Endothelial cell of umbilical vein (primary cell): Measurements from ENCODE around the gene FER. TPM values are rescaled to one million over a fixed set of nuclear protein-coding genes. Genes with fewer than 3 reads are reported as not detected.

ENCODE experiments used
- BruUV-seq: library from RNA; stranded (reverse); fragments of 400-500 nt; replicated peaks from 2 replicates; lab custom pipeline; 2021; lab: Mats Ljungman, UMichigan
- CTCF ChIA-PET: fragments of 300-600, 350-600 bp; sonication (Branson Sonifier 250); formaldehyde crosslinking; loops from one replicate; lab custom pipeline; 2021; ENCODE audit warnings: antibody characterized with exemption, inconsistent platforms; lab: Charles Lee
- POLR2A ChIA-PET: fragments of 300-600, 350-600 bp; sonication (Branson Sonifier 250); formaldehyde crosslinking; loops from one replicate; lab custom pipeline; 2021; ENCODE audit warnings: antibody characterized with exemption, inconsistent platforms; lab: Charles Lee
- DNase-seq: peaks from one replicate; pipeline ENCODE4 v3.0.0-alpha.2; 2011; ENCODE audit warnings: low read depth, low spot score
- FAIRE-seq: peaks from 2 replicates; lab custom pipeline; 2011; peaks lifted over from hg19 to GRCh38; lab: Jason Lieb, UNC
- H2AFZ ChIP-seq: 2 replicates; pipeline ENCODE4 v1.6.0; 2012; ENCODE audit warnings: low read depth, low read length, control low read depth, inconsistent platforms
- H3K27ac ChIP-seq: 2 replicates; pipeline ENCODE4 v1.5.1; 2011; ENCODE audit warnings: low read depth, mild to moderate bottlenecking, control low read depth, low read length, moderate library complexity; ENCODE audit not compliant: insufficient read depth
- H3K27me3 ChIP-seq, 2 experiments: 2 replicates each; pipeline versions ENCODE4 v1.6.0 to v1.6.1; 2011; ENCODE audit warnings: low read length in 2 of 2, mixed read lengths in 1 of 2; ENCODE audit not compliant: control insufficient read depth in 2 of 2, insufficient read depth in 2 of 2
- H3K36me3 ChIP-seq, 2 experiments: 2 replicates in 1 of 2; 3 replicates in 1 of 2; pipeline ENCODE4 v1.5.1; 2011; ENCODE audit warnings: low read length in 2 of 2, mild to moderate bottlenecking in 1 of 2, moderate library complexity in 1 of 2; ENCODE audit not compliant: control insufficient read depth in 2 of 2, insufficient read depth in 2 of 2; ENCODE audit errors: extremely low read depth in 1 of 2
- H3K4me1 ChIP-seq: 3 replicates; pipeline ENCODE4 v1.5.1; 2011; ENCODE audit warnings: mild to moderate bottlenecking, low read length; ENCODE audit not compliant: control insufficient read depth, insufficient read depth; ENCODE audit errors: extremely low read depth
- H3K4me2 ChIP-seq: 2 replicates; pipeline ENCODE4 v1.6.1; 2011; ENCODE audit warnings: low read length, control low read depth, mixed read lengths; ENCODE audit not compliant: insufficient read depth
- H3K4me3 ChIP-seq, 3 experiments: fragments of 200-600 bp in 1 of 3; sonication (generic), shearing (Covaris generic) in 1 of 3; replicated peaks in 1 of 3; 2 replicates each; pipeline ENCODE4 v1.5.1; 2011 to 2016; ENCODE audit warnings: control low read depth in 3 of 3, low read length in 3 of 3, mild to moderate bottlenecking in 2 of 3, inconsistent platforms in 1 of 3, low read depth in 1 of 3, moderate library complexity in 1 of 3; ENCODE audit not compliant: insufficient read depth in 1 of 3
- H3K79me2 ChIP-seq: 2 replicates; pipeline ENCODE4 v1.6.0; 2012; ENCODE audit warnings: low read length, inconsistent platforms; ENCODE audit not compliant: control insufficient read depth, insufficient read depth
- H3K9ac ChIP-seq: replicated peaks from 2 replicates; pipeline ENCODE3; 2011; ENCODE audit warnings: low read length, control low read depth; ENCODE audit not compliant: insufficient read depth; ENCODE audit errors: extremely low read depth
- H3K9me1 ChIP-seq: replicated peaks from 3 replicates; pipeline ENCODE4 v1.6.0; 2011; ENCODE audit warnings: mild to moderate bottlenecking, low read length; ENCODE audit not compliant: control insufficient read depth, insufficient read depth; ENCODE audit errors: extremely low read depth
- H3K9me3 ChIP-seq: replicated peaks from 2 replicates; pipeline ENCODE4 v1.5.1; 2012; ENCODE audit warnings: low read length, inconsistent platforms; ENCODE audit not compliant: control insufficient read depth, insufficient read depth
- H4K20me1 ChIP-seq: replicated peaks from 2 replicates; pipeline ENCODE3; 2011; ENCODE audit warnings: mild to moderate bottlenecking, low read length; ENCODE audit not compliant: control insufficient read depth, insufficient read depth; ENCODE audit errors: extremely low read depth
- EZH2 ChIP-seq: IDR thresholded peaks from 2 replicates; pipeline ENCODE4 v1.6.1; 2012; ENCODE audit warnings: borderline replicate concordance, low read depth, mild to moderate bottlenecking, moderate library complexity, low read length, inconsistent platforms; ENCODE audit not compliant: severe bottlenecking
- FOS ChIP-seq: IDR thresholded peaks from 2 replicates; pipeline ENCODE4 v1.6.1; 2011; ENCODE audit warnings: mild to moderate bottlenecking, low read length, moderate library complexity, borderline replicate concordance; ENCODE audit not compliant: insufficient read depth
- GATA2 ChIP-seq: IDR thresholded peaks from 2 replicates; pipeline ENCODE4 v1.7.0; 2011; ENCODE audit warnings: low read depth, mild to moderate bottlenecking, moderate library complexity, mixed read lengths, low read length; ENCODE audit not compliant: insufficient read length, insufficient read depth
- JUN ChIP-seq: IDR thresholded peaks from 2 replicates; pipeline ENCODE4 v1.6.1; 2011; ENCODE audit warnings: borderline replicate concordance, low read depth; ENCODE audit not compliant: insufficient read length, insufficient read depth
- MYC ChIP-seq: IDR thresholded peaks from one replicate; pipeline ENCODE4 v1.6.1; 2011; ENCODE audit warnings: mild to moderate bottlenecking, low read depth, low read length
- POLR2A ChIP-seq: IDR thresholded peaks from 2 replicates; pipeline ENCODE4 v1.6.1; 2012; ENCODE audit warnings: low read depth, mild to moderate bottlenecking, control low read depth, low read length
- POLR2AphosphoS5 ChIP-seq: IDR thresholded peaks from 2 replicates; pipeline ENCODE4 v1.6.1; 2012; ENCODE audit warnings: low read depth, mild to moderate bottlenecking, control low read depth, low read length, moderate library complexity; ENCODE audit not compliant: insufficient read depth
- dilution Hi-C: fragments of 300-500 bp; cut with MboI; formaldehyde crosslinking; loops from one replicate; pipeline ENCODE4 v1.15.0; 2019; ENCODE audit warnings: low sequenced_read_pairs; ENCODE audit not compliant: extremely low pct_ligation_motif_present
- intact Hi-C: fragments of 100-400 bp; cut with micrococcal nuclease; formaldehyde crosslinking; loops from one replicate; pipeline ENCODE4 v1.10.0; 2022
- polyA plus RNA-seq, 4 experiments: library from polyadenylated mRNA; depleted of rRNA in 3 of 4; stranded (reverse) in 3 of 4; unstranded in 1 of 4; fragments of >200 nt; gene quantifications; 2 replicates each; pipeline versions ENCODE4 v1.2.1 to v1.2.3, GENCODE V29; 2011 to 2012; ENCODE audit warnings: missing spikeins in 1 of 4
- total RNA-seq: library from RNA; stranded (reverse); gene quantifications from 2 replicates; pipeline ENCODE4 v1.2.3, GENCODE V29; 2021
- TF ChIP-seq, protein P1 (sequence below): IDR thresholded peaks from 2 replicates; pipeline ENCODE4 v1.6.1; 2011; ENCODE audit not compliant: insufficient read depth, insufficient read length
- TF ChIP-seq, protein P2 (sequence below), 2 donors: IDR thresholded peaks; 1 replicate in 1 of 2; 2 replicates in 1 of 2; pipeline ENCODE4 v1.5.1; 2011; ENCODE audit warnings: low read length in 2 of 2, mild to moderate bottlenecking in 2 of 2, moderate library complexity in 2 of 2, control low read depth in 1 of 2, inconsistent platforms in 1 of 2, low read depth in 1 of 2; ENCODE audit not compliant: insufficient read depth in 1 of 2; ENCODE audit errors: extremely low read depth in 1 of 2

FER gene
- total and polyA plus RNA-seq, 2 donors (not counting 3 experiments of a cell fraction or from before 2014, with no cell fraction given), result 2.3 to 27.5 TPM

DNA sequence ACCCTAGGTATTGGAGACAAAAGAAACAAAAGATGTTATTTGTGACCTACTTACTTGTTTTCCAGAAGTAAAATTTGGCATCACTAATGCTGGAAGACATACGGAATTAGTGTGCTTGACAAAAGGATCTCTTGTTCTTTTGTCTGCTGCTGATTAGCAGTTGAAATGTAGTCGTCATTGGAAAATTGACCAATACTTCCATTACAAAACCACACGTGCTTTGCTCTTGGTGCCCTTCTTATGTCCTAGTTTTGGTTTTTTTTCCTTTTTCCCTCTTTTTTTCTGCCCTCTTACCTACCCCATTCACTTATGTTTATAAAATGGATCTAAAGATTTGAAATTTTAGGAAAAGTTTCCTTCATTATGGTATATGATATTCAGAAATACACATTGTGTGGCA lies 197.4 kb downstream of the FER start:
- FAIRE-seq, result no peak

More for the DNA sequence above, 197.4 kb downstream of the FER start:
- H3K9me1 ChIP-seq, result no peaks in the 10 kb centered on the region
- no TSS peak for BruUV-seq
- no peak overlapping the region for H3K9ac ChIP-seq
- H3K36me3 ChIP-seq, result no peaks in the 10 kb centered on the region
- H4K20me1 ChIP-seq, result no peaks in the 10 kb centered on the region
- no peak overlapping the region for H3K4me3 ChIP-seq
- no peak overlapping the region for H3K27ac ChIP-seq
- ChIA-PET CTCF (no interaction called here), POLR2A (no interaction called here)
- no peaks in the 10 kb centered on the region for H3K79me2 ChIP-seq
- no peak for DNase-seq
- TF ChIP-seq POLR2AphosphoS5 (no peak), JUN (no peak), FOS (no peak), MYC (no peak), EZH2 (no peak), POLR2A (no peak), GATA2 (no peak)
- TF ChIP-seq, protein P1, sequence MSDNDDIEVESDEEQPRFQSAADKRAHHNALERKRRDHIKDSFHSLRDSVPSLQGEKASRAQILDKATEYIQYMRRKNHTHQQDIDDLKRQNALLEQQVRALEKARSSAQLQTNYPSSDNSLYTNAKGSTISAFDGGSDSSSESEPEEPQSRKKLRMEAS, result no peak
- TF ChIP-seq, protein P2, sequence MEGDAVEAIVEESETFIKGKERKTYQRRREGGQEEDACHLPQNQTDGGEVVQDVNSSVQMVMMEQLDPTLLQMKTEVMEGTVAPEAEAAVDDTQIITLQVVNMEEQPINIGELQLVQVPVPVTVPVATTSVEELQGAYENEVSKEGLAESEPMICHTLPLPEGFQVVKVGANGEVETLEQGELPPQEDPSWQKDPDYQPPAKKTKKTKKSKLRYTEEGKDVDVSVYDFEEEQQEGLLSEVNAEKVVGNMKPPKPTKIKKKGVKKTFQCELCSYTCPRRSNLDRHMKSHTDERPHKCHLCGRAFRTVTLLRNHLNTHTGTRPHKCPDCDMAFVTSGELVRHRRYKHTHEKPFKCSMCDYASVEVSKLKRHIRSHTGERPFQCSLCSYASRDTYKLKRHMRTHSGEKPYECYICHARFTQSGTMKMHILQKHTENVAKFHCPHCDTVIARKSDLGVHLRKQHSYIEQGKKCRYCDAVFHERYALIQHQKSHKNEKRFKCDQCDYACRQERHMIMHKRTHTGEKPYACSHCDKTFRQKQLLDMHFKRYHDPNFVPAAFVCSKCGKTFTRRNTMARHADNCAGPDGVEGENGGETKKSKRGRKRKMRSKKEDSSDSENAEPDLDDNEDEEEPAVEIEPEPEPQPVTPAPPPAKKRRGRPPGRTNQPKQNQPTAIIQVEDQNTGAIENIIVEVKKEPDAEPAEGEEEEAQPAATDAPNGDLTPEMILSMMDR (IDR thresholded peaks at IDR 0.05; ENCODE audit: extremely low read depth in 1 of 2, insufficient read depth in 1 of 2, low read depth in 1 of 2, low read length in 2 of 2), result no peak
- no peaks in the 10 kb centered on the region for H3K9me3 ChIP-seq
- intact Hi-C loops (no loop called here), dilution Hi-C loops (no loop called here)
- H2AFZ ChIP-seq, result no peak overlapping the region
- H3K4me1 ChIP-seq, result no peaks in the 10 kb centered on the region
- no peaks in the 10 kb centered on the region for H3K27me3 ChIP-seq
- no peak overlapping the region for H3K4me2 ChIP-seq
